Dermis microvascular lymphatic vessel endothelial cell (primary cell): Measurements from ENCODE around the gene PCDHGB2. TPM values are rescaled to one million over a fixed set of nuclear protein-coding genes. Genes with fewer than 3 reads are reported as not detected.
"Not testable (repeated sequence)": the region's sequence is repeated elsewhere in the genome, so short reads cannot be mapped to it uniquely, and the experiment has no call there.

ENCODE experiments used
- DNase-seq, 2 donors: peaks; one replicate each; pipeline versions ENCODE4 v3.0.0 to v3.0.0-alpha.2; 2010; ENCODE audit warnings: low read depth in 2 of 2
- total RNA-seq: library from RNA; depleted of rRNA; stranded (reverse); fragments of >200 nt; gene quantifications from 2 replicates; pipeline ENCODE4 v1.2.1, GENCODE V29; 2014

Gene PCDHGB2
- 0.64 and 1.9 TPM in 2 replicates for total RNA-seq

- DNase-seq = peak in 1 of 2 donors; percentile 53
Measured at GRCh38 chr5:141359790-141360426, at the start of gene PCDHGB2. Gene PCDHGB2, plus strand, starts transcription at chr5:141359994. Its CDS starts 142 bp downstream, at chr5:141360136.

DNA sequence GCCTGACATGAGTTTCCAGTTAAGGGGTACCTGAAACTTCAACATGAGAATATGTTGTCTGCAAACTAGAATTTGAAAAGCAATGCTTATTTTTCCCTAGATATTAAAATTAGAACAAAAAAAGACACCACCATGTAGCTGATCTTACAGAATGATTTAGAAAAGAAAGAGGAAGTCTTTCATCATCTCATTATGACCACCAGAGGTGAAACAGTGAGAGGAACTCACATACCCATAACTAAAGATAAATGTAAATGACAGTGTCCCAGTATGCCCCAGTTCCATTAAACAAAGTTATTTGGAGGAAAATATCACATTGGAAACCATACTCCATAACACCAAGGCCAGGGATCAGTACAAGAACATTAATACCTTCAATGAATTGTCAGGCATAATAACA, 46.1 kb upstream of the PCDHGB2 start:
- DNase-seq = no peak

- not testable (repeated sequence) for DNase-seq
Measured at GRCh38 chr5:141316963-141317362, 42.8 kb upstream of the PCDHGB2 start.

DNA sequence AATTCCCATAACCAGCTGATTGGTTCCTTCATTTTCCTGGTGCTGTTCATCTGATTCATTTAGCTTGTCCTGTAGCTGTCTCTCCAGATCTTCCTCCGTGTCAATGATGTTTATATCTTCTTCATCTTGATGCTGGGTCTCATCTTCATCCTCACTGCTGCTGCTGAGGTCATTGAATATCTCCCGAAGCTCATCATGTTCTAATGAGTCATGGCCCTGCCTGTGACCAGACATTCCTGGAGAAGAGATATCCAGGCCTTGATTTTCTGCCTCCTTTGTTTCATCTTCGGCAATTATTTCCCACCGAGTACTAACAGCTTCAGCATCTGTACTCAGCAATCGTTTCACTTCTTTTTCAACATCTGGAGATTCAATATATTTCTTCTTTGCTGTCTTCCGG, 40.6 kb upstream of the PCDHGB2 start:
- DNase-seq = no peak

- DNase-seq = no peak
Measured at GRCh38 chr5:141319699-141320098, 40.1 kb upstream of the PCDHGB2 start.

GRCh38 chr5:141320225-141321169, 39.3 kb upstream of the PCDHGB2 start, which contains the start of gene TAF7:
Gene TAF7, minus strand, starts transcription at chr5:141320784. Its CDS starts 740 bp downstream, at chr5:141320044.
- peak; percentile 91 to 94 for DNase-seq

DNA sequence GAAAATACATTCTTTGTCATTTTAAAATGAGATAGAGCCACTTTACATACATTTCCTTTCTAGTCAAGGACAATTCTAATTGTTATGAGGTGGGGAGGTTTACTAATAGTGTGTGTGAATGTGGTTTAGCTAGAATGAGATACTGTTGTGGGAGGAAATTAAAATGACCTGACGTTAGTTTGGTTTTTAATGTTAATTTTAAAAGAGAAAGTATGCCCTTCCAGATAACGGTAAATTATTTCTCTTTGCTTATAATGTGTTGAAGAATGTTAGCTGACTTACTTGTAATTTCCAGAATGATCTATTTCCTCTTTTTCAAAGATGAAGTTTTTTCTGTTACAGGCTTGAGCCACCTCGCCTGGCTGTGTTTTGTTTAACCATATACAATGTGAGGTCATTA, 37.5 kb upstream of the PCDHGB2 start:
- DNase-seq = no peak

DNA sequence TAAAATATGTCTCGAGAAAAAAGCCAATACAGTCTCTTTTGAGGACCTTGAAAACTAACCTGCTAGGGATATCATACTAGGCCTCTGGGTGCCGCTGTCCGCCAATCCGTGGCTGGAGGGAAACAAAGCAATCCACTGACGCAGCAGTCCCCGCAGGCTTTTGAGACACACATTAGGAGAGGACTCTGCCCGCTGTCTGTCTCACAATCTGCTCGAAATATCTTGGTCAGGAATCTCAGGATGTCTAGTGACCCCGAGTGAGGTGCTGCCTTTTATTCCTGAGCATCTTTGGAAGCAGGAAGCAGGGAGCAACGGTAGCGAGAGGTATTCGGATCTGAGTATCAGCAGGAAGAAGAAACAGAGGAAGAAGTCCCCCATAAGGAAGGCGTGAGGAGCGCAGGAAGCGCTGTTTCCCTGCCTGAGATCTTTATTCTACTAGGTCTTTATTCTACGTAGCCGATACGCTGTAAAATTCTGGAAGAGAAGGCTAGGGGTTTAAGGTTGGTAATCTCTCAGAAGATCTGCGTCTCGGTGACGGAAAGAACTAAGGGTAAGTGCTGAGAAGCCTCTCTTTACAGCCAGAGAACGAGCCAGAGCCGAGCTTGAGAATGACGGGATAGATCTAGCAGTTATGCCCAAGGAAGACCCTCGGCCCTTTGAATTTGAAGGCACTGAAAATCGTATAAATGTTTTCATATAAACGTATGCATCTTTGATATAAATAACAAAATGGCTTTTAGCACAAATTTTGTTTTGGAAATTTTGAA, 33.5 kb upstream of the PCDHGB2 start:
- peak; percentile 41 to 75 for DNase-seq

GRCh38 chr5:141328231-141328630, 31.6 kb upstream of the PCDHGB2 start:
- DNase-seq = no peak

GRCh38 chr5:141330299-141331080, 29.3 kb upstream of the PCDHGB2 start, which contains the start of gene PCDHGA1:
Gene PCDHGA1, plus strand, starts transcription at chr5:141330514.
- peak in 1 of 2 donors; percentile 51 for DNase-seq

- DNase-seq = not testable (repeated sequence)
Measured at GRCh38 chr5:141332571-141332970, 27.2 kb upstream of the PCDHGB2 start.

- DNase-seq = peak in 1 of 2 donors; percentile 64
Measured at GRCh38 chr5:141338538-141339306, 21.1 kb upstream of the PCDHGB2 start, which contains the start of gene PCDHGA2. Gene PCDHGA2, plus strand, starts transcription at chr5:141338760.

GRCh38 chr5:141340781-141341354, 18.9 kb upstream of the PCDHGB2 start:
- not testable (repeated sequence) for DNase-seq

DNA sequence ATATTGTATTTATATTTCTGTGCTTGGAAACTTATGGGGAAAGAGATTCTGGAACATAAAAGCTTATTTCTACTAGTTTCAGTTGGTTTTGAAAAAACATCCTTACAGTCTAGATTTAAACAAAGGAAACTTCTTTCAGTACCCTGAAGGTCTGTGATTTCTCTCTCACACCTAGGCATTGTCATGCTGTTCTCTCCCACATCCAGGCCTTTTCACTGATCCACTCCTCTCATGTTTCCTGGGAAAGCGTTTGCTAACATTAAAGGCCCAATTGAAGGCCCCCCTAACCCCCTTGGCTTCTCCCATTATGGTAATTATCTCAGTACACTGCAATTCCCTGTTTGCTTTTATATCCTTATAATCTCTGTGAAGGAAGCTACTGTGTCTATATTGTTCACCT, 17.0 kb upstream of the PCDHGB2 start:
- DNase-seq = no peak

DNA sequence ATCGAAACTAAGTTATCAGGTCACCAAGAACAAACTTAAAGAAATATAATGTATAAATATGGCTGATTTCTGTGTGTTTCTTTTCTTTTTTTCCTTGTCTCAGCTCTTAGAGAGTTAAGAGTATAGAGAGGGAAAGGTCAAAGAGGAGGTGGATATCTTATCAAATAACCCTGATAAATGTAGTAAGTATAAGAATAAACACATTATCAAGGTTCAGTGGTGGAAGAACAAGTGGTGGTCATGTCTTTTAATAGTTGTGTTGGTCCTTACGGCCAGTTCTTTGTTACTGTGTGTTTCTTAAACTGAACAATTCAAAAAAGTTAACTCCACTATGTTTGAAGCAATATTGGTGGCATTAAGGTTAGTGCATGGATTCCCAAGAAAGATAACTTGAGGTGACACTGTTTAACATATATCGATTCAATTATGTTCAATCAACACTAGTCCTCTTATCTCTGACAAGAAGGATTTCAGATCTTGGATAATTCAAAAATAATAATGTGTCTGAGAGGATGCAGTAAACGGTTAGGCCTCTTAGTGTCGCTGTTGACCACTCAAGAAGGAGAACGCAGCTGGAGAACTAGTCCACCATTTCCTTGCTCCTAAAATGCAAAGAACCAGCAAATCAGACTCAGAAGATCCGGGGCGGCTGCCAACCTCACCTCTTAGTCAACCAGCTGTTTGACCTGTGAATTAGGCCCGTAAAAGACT, 16.4 kb upstream of the PCDHGB2 start, which contains the start of gene PCDHGA3:
TSS of gene PCDHGA3 (plus strand) at position 588 of the 711 bp plus-strand sequence. CDS start 205 bp downstream, outside the sequence.
- peak in 1 of 2 donors; percentile 58 for DNase-seq

DNA sequence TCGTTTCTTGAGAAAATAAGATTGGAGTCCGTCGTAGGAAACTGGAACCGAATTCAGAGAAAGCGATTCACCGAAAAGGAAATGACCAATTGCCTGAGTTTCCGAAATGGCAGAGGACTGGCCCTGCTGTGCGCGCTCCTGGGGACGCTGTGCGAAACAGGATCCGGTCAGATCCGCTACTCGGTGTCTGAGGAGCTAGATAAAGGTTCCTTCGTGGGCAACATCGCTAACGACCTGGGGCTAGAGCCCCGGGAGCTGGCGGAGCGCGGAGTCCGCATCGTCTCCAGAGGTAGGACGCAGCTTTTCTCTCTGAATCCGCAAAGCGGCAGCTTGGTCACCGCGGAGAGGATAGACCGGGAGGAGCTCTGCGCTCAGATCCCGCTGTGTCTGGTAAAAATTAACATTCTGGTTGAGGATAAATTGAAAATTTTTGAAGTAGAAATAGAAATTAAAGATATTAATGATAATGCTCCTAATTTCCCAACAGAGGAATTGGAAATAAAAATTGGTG, 15.8 kb upstream of the PCDHGB2 start:
- no peak for DNase-seq

DNA sequence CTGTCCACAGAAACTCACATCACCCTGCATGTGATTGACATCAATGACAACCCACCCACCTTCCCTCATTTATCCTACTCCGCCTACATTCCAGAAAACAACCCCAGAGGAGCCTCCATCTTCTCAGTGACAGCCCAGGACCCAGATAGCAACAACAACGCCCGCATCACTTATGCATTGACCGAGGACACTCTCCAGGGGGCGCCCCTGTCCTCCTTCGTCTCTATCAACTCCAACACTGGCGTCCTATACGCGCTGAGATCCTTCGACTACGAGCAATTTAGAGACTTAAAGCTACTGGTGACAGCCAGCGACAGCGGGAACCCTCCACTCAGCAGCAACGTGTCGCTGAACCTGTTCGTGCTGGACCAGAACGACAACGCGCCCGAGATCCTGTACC, 14.5 kb upstream of the PCDHGB2 start:
- no peak for DNase-seq

DNA sequence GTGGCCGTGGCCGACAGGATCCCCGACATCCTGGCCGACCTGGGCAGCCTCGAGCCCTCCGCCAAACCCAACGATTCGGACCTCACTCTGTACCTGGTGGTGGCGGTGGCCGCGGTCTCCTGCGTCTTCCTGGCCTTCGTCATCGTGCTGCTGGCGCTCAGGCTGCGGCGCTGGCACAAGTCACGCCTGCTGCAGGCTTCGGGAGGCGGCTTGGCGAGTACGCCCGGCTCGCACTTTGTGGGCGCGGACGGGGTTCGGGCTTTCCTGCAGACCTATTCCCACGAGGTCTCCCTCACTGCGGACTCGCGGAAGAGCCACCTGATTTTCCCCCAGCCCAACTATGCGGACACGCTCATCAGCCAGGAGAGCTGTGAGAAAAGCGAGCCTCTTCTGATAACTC, 13.8 kb upstream of the PCDHGB2 start:
- DNase-seq = not testable (repeated sequence)
